HEK293 (cell line): ENCODE measurements around the gene HOXB1.

Experiments
- HOXD13 ChIP-seq: sonication (generic); formaldehyde crosslinking; IDR thresholded peaks from 2 replicates; pipeline ENCODE4 v1.8.0; 2022; ENCODE audit warnings: missing genetic modification reagents, borderline replicate concordance
- MZF1 ChIP-seq: fragments of 450-650 bp; formaldehyde crosslinking; IDR thresholded peaks from 2 replicates; pipeline ENCODE4 v1.5.1; 2017; ENCODE audit warnings: missing biosample characterization, missing genetic modification characterization, borderline replicate concordance
- OVOL3 ChIP-seq: fragments of 450-650 bp; formaldehyde crosslinking; IDR thresholded peaks from 2 replicates; pipeline ENCODE4 v1.5.1; 2016; ENCODE audit warnings: missing biosample characterization, missing genetic modification characterization
- SP2 ChIP-seq: fragments of 450-650 bp; formaldehyde crosslinking; IDR thresholded peaks from 2 replicates; pipeline ENCODE4 v1.5.1; 2016; ENCODE audit warnings: missing biosample characterization, missing genetic modification characterization
- SP7 ChIP-seq: fragments of 450-650 bp; formaldehyde crosslinking; IDR thresholded peaks from 2 replicates; pipeline ENCODE4 v1.5.1; 2016; ENCODE audit warnings: missing biosample characterization, missing genetic modification characterization
- ZBTB1 ChIP-seq: fragments of 450-650 bp; formaldehyde crosslinking; IDR thresholded peaks from 2 replicates; pipeline ENCODE4 v1.5.1; 2016; ENCODE audit warnings: missing biosample characterization, missing genetic modification characterization
- ZBTB17 ChIP-seq: fragments of 450-650 bp; formaldehyde crosslinking; IDR thresholded peaks from 2 replicates; pipeline ENCODE4 v1.5.1; 2016; ENCODE audit warnings: missing biosample characterization, missing genetic modification characterization
- ZNF121 ChIP-seq: fragments of 450-650 bp; formaldehyde crosslinking; IDR thresholded peaks from 2 replicates; pipeline ENCODE4 v1.5.1; 2016; ENCODE audit warnings: missing biosample characterization, missing genetic modification characterization
- ZNF146 ChIP-seq: fragments of 450-650 bp; formaldehyde crosslinking; IDR thresholded peaks from 2 replicates; pipeline ENCODE4 v1.5.1; 2016; ENCODE audit warnings: missing biosample characterization, missing genetic modification characterization
- ZNF19 ChIP-seq: fragments of 450-650 bp; formaldehyde crosslinking; IDR thresholded peaks from 2 replicates; pipeline ENCODE4; 2016; ENCODE audit warnings: missing biosample characterization, missing genetic modification characterization, low read depth
- ZNF214 ChIP-seq: fragments of 450-650 bp; formaldehyde crosslinking; IDR thresholded peaks from 2 replicates; pipeline ENCODE4 v1.5.1; 2017; ENCODE audit warnings: missing biosample characterization, mild to moderate bottlenecking, missing genetic modification characterization, borderline replicate concordance
- ZNF221 ChIP-seq: fragments of 450-650 bp; formaldehyde crosslinking; IDR thresholded peaks from 2 replicates; pipeline ENCODE4 v1.5.1; 2017; ENCODE audit warnings: missing biosample characterization, missing genetic modification characterization, borderline replicate concordance
- ZNF223 ChIP-seq: fragments of 450-650 bp; formaldehyde crosslinking; IDR thresholded peaks from 2 replicates; pipeline ENCODE4 v1.5.1; 2016; ENCODE audit warnings: missing biosample characterization, missing genetic modification characterization
- ZNF350 ChIP-seq: fragments of 450-650 bp; formaldehyde crosslinking; IDR thresholded peaks from 2 replicates; pipeline ENCODE4 v1.5.0; 2017; ENCODE audit warnings: missing biosample characterization, mild to moderate bottlenecking, missing genetic modification characterization
- ZNF394 ChIP-seq: fragments of 450-650 bp; formaldehyde crosslinking; IDR thresholded peaks from 2 replicates; pipeline ENCODE4 v1.5.1; 2016; ENCODE audit warnings: missing biosample characterization, missing genetic modification characterization, mild to moderate bottlenecking, moderate library complexity, borderline replicate concordance
- ZNF48 ChIP-seq: fragments of 450-650 bp; formaldehyde crosslinking; IDR thresholded peaks from 2 replicates; pipeline ENCODE4 v1.5.1; 2016; ENCODE audit warnings: missing biosample characterization, missing genetic modification characterization
- ZNF501 ChIP-seq: fragments of 450-650 bp; formaldehyde crosslinking; IDR thresholded peaks from 2 replicates; pipeline ENCODE4 v1.5.1; 2016; ENCODE audit warnings: missing biosample characterization, missing genetic modification characterization
- ZNF544 ChIP-seq: fragments of 450-650 bp; formaldehyde crosslinking; IDR thresholded peaks from 2 replicates; pipeline ENCODE4 v1.5.0; 2017; ENCODE audit warnings: missing biosample characterization, missing genetic modification characterization
- ZNF596 ChIP-seq: fragments of 450-650 bp; IDR thresholded peaks from 2 replicates; pipeline ENCODE4 v1.5.0; 2018; ENCODE audit warnings: missing biosample characterization, mild to moderate bottlenecking, missing genetic modification characterization, moderate library complexity
- ZNF624 ChIP-seq: fragments of 450-650 bp; formaldehyde crosslinking; IDR thresholded peaks from 2 replicates; pipeline ENCODE4 v1.5.1; 2017; ENCODE audit warnings: missing biosample characterization, missing genetic modification characterization
- ZNF626 ChIP-seq: fragments of 450-650 bp; sonication (Bioruptor Pico); formaldehyde crosslinking; IDR thresholded peaks from 2 replicates; pipeline ENCODE4 v1.5.1; 2018; ENCODE audit warnings: missing biosample characterization, missing genetic modification characterization, inconsistent platforms
- ZSCAN23 ChIP-seq: fragments of 450-650 bp; formaldehyde crosslinking; IDR thresholded peaks from 2 replicates; pipeline ENCODE4 v1.5.1; 2016; ENCODE audit warnings: missing biosample characterization, missing genetic modification characterization
- TF ChIP-seq, protein P1 (sequence below): fragments of 450-650 bp; formaldehyde crosslinking; IDR thresholded peaks from 2 replicates; pipeline ENCODE4; 2016; ENCODE audit warnings: missing biosample characterization, missing genetic modification characterization
- TF ChIP-seq, protein P2 (sequence below): fragments of 450-650 bp; formaldehyde crosslinking; IDR thresholded peaks from 2 replicates; pipeline ENCODE4 v1.5.1; 2017; ENCODE audit warnings: missing biosample characterization, missing genetic modification characterization
- TF ChIP-seq, protein P3 (sequence below): fragments of 450-650 bp; formaldehyde crosslinking; IDR thresholded peaks from 2 replicates; pipeline ENCODE4 v1.5.1; 2016; ENCODE audit warnings: missing biosample characterization, missing genetic modification characterization, low read depth
- TF ChIP-seq, protein P4 (sequence below): fragments of 450-650 bp; formaldehyde crosslinking; IDR thresholded peaks from 2 replicates; pipeline ENCODE4 v1.5.1; 2016; ENCODE audit warnings: missing biosample characterization, missing genetic modification characterization
- TF ChIP-seq, protein P5 (sequence below): fragments of 450-650 bp; formaldehyde crosslinking; IDR thresholded peaks from 2 replicates; pipeline ENCODE4 v1.5.1; 2016; ENCODE audit warnings: missing biosample characterization, missing genetic modification characterization
- TF ChIP-seq, protein P6 (sequence below): fragments of 450-650 bp; formaldehyde crosslinking; IDR thresholded peaks from 2 replicates; pipeline ENCODE4 v1.5.1; 2017; ENCODE audit warnings: missing biosample characterization, missing genetic modification characterization
- TF ChIP-seq, protein P7 (sequence below): fragments of 450-650 bp; formaldehyde crosslinking; IDR thresholded peaks from 2 replicates; pipeline ENCODE4 v1.5.1; 2017; ENCODE audit warnings: missing biosample characterization, missing genetic modification characterization

Gene HOXB1

DNA sequence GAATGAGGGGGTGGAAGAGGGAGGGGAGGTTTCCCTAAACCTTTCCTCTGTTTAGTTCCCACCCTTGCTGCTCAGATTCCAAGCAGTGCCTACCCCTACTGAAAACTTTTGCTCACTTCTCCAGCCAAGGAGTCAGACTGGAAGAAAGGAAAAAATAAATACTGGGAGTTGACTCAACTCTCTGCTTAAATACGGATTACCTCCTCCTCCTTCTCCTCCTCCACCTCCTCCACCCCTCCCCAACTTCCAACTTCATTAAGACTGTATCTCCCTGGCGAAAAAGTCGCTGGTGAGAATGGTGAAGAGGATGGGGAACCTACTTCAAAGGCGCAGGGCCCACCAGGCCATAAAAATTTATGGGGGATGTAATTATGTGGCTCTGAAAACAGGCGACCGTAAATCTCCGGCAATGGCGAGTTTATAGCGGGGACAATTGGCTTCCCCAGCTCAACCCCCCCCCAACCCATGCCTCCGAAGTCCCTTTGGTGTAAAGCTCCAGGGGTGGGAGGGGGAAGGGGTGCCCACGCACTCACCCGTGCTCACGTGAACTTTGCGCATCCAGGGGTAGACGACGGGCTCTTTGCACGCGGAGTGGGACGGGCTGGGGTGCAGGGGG, 46.6 kb upstream of the HOXB1 start (continued):
- TF ChIP-seq, protein P1, sequence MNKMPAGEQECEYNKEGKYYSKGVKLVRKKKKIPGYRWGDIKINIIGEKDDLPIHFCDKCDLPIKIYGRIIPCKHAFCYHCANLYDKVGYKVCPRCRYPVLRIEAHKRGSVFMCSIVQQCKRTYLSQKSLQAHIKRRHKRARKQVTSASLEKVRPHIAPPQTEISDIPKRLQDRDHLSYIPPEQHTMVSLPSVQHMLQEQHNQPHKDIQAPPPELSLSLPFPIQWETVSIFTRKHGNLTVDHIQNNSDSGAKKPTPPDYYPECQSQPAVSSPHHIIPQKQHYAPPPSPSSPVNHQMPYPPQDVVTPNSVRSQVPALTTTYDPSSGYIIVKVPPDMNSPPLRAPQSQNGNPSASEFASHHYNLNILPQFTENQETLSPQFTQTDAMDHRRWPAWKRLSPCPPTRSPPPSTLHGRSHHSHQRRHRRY (tag by site-specific recombination), result peak; percentile 82; the same call in 1 of the 2 replicates
- TF ChIP-seq ZNF223 (tag by site-specific recombination) (peak; percentile 30; the same call in 1 of the 2 replicates), ZNF596 (tag by site-specific recombination) (peak; percentile 90), ZNF221 (0 out of 2 replicates have a peak, but pooled peaks have one; percentile 39), ZNF350 (tag by site-specific recombination) (no peak), ZNF626 (tag by site-specific recombination) (no peak), ZNF544 (tag by site-specific recombination) (no peak), ZNF146 (tag by site-specific recombination) (0 out of 2 replicates have a peak, but pooled peaks have one; percentile 17), SP2 (tag by site-specific recombination) (peak; percentile 25), ZBTB17 (tag by site-specific recombination) (peak; percentile 56), ZSCAN23 (tag by site-specific recombination) (0 out of 2 replicates have a peak, but pooled peaks have one; percentile 25), ZNF214 (tag by site-specific recombination) (no peak), ZNF624 (tag by site-specific recombination) (no peak), ZNF501 (tag by site-specific recombination) (peak; percentile 76; the same call in 1 of the 2 replicates), MZF1 (tag by site-specific recombination) (peak; percentile 94), OVOL3 (tag by site-specific recombination) (peak; percentile 93; the same call in 1 of the 2 replicates), ZBTB1 (tag by site-specific recombination) (no peak; the same call in 1 of the 2 replicates), SP7 (tag by site-specific recombination) (peak; percentile 99), ZNF394 (tag by site-specific recombination) (peak; percentile 79), ZNF48 (tag by site-specific recombination) (no peak), ZNF19 (tag by site-specific recombination) (no peak), HOXD13 (CRISPR knock-in tag) (peak; percentile 40; the same call in 1 of the 2 replicates), ZNF121 (peak; percentile 54; the same call in 1 of the 2 replicates)
- TF ChIP-seq, protein P2, sequence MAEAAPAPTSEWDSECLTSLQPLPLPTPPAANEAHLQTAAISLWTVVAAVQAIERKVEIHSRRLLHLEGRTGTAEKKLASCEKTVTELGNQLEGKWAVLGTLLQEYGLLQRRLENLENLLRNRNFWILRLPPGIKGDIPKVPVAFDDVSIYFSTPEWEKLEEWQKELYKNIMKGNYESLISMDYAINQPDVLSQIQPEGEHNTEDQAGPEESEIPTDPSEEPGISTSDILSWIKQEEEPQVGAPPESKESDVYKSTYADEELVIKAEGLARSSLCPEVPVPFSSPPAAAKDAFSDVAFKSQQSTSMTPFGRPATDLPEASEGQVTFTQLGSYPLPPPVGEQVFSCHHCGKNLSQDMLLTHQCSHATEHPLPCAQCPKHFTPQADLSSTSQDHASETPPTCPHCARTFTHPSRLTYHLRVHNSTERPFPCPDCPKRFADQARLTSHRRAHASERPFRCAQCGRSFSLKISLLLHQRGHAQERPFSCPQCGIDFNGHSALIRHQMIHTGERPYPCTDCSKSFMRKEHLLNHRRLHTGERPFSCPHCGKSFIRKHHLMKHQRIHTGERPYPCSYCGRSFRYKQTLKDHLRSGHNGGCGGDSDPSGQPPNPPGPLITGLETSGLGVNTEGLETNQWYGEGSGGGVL, result peak; percentile 93
- TF ChIP-seq, protein P3, sequence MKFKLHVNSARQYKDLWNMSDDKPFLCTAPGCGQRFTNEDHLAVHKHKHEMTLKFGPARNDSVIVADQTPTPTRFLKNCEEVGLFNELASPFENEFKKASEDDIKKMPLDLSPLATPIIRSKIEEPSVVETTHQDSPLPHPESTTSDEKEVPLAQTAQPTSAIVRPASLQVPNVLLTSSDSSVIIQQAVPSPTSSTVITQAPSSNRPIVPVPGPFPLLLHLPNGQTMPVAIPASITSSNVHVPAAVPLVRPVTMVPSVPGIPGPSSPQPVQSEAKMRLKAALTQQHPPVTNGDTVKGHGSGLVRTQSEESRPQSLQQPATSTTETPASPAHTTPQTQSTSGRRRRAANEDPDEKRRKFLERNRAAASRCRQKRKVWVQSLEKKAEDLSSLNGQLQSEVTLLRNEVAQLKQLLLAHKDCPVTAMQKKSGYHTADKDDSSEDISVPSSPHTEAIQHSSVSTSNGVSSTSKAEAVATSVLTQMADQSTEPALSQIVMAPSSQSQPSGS (tag by site-specific recombination), result no peak
- TF ChIP-seq, protein P4, sequence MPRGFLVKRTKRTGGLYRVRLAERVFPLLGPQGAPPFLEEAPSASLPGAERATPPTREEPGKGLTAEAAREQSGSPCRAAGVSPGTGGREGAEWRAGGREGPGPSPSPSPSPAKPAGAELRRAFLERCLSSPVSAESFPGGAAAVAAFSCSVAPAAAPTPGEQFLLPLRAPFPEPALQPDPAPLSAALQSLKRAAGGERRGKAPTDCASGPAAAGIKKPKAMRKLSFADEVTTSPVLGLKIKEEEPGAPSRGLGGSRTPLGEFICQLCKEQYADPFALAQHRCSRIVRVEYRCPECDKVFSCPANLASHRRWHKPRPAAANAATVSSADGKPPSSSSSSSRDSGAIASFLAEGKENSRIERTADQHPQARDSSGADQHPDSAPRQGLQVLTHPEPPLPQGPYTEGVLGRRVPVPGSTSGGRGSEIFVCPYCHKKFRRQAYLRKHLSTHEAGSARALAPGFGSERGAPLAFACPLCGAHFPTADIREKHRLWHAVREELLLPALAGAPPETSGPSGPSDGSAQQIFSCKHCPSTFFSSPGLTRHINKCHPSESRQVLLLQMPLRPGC (tag by site-specific recombination), result peak; percentile 92
- TF ChIP-seq, protein P5, sequence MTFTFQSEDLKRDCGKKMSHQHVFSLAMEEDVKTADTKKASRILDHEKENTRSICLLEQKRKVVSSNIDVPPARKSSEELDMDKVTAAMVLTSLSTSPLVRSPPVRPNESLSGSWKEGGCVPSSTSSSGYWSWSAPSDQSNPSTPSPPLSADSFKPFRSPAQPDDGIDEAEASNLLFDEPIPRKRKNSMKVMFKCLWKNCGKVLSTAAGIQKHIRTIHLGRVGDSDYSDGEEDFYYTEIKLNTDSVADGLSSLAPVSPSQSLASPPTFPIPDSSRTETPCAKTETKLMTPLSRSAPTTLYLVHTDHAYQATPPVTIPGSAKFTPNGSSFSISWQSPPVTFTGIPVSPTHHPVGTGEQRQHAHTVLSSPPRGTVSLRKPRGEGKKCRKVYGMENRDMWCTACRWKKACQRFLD (tag by site-specific recombination), result no peak
- TF ChIP-seq, protein P6, sequence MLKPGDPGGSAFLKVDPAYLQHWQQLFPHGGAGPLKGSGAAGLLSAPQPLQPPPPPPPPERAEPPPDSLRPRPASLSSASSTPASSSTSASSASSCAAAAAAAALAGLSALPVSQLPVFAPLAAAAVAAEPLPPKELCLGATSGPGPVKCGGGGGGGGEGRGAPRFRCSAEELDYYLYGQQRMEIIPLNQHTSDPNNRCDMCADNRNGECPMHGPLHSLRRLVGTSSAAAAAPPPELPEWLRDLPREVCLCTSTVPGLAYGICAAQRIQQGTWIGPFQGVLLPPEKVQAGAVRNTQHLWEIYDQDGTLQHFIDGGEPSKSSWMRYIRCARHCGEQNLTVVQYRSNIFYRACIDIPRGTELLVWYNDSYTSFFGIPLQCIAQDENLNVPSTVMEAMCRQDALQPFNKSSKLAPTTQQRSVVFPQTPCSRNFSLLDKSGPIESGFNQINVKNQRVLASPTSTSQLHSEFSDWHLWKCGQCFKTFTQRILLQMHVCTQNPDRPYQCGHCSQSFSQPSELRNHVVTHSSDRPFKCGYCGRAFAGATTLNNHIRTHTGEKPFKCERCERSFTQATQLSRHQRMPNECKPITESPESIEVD, result peak; percentile 100
- TF ChIP-seq, protein P7, sequence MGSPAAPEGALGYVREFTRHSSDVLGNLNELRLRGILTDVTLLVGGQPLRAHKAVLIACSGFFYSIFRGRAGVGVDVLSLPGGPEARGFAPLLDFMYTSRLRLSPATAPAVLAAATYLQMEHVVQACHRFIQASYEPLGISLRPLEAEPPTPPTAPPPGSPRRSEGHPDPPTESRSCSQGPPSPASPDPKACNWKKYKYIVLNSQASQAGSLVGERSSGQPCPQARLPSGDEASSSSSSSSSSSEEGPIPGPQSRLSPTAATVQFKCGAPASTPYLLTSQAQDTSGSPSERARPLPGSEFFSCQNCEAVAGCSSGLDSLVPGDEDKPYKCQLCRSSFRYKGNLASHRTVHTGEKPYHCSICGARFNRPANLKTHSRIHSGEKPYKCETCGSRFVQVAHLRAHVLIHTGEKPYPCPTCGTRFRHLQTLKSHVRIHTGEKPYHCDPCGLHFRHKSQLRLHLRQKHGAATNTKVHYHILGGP (tag by site-specific recombination), result peak; percentile 77
